LHCN-M2 (cell line): Measurements from ENCODE around the gene UCK1. TPM values are rescaled to one million over a fixed set of nuclear protein-coding genes. Genes with fewer than 3 reads are reported as not detected.

Experiments used
- DNase-seq: peaks from one replicate; pipeline ENCODE4 v3.0.0-alpha.2; 2012; ENCODE audit warnings: low read depth
- total RNA-seq: library from RNA; depleted of rRNA; stranded (reverse); fragments of >200 nt; gene quantifications from 2 replicates; pipeline ENCODE4 v1.2.3, GENCODE V29; 2014

UCK1 gene
- total RNA-seq, 1 experiment from 2014 or later = 44.1 TPM

DNA sequence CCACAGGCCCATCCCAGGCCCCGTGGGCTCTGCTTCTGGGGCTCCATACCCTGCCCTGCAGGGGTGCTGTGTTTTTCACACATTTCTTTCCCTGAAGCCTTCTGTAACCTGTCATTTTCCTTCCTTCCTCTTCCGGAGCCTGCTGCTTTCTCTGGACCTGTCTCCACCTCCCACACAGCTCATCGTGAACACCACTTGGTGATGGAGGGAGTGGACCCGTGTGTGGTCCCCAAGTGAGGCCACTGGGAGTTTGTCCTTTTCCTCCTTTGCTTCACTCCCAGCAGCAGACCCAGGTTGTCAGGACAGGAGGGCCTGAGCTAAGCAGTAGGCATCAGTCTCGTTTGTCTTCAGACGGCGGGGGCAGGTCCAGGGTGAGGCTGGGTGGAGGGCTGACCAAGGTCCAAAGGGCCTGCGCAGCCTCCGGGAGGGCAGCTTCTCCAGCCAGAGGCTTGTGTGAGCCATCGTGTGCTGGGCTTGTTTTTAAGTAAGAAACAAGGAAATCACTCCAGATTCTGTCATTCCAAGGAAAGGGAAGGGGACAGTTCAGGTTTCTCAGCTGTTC, 34.1 kb downstream of the UCK1 start:
- no peak for DNase-seq

DNA sequence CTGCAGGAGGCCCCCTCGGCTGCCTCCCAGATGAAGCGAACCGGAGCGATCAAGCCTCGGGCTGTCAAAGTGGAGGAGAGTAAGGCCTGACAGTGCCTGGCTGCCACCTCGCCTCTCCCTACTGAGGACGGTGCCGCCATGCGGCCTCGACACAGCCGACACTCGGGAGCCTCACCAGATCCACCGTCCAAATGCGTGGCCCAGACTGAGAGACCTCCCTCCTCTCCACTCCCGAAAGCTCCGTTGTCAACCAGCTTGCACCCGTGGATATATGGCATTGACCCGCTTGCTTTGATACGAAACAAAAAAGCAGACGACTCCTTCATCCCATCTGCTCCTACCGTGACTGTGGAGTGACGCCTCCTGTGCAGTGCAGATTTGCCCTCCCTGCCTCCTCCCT, 35.3 kb downstream of the UCK1 start:
- DNase-seq = no peak

DNA sequence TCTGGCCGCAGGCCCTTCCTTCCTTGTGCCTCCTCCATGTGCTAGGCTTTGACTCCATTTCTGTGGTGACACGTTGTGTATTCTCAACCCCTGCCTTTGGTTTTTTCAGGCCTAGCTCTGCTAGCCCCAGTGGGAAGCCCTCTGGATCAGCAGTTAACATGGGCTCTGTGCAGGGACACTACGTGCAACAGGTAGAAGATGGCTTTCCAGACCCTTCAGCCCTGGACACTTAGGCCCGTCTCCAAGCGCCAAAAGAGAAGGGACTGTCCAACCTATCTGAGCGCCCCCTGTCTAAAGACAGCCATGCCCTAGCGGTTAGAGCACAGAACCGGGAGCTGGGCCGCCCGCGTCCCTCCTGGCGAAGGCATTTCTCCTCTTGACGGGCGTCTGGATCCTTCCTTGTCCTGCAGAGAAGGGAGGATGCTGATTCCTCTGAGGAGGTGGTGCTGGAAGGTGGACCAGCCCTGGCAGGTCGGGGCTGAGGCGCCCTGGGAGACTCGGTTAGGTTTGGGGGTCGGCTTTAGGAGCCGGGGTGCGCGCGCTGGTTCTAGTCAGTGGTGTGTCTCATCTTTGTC, 36.7 kb downstream of the UCK1 start:
- no peak for DNase-seq

DNA sequence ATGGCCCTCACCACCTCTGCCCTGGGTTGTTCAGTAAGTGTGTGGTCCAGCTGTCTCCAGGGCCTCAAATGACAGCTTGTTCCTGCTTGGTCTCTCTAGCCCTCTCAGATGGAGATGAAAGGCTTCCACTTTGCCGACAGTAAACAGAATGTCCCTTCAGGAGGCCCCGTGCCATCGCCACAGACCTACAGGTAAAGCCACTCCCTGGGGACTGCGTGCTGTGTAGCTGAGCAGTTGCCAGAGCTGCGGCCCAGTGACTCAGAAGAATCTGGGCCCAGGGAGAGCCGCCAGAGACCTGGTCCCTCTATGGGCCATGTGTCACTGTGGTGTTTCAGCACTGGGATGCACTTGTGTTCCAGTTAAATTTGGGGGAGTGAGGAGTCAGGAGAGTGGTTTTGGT, 39.0 kb downstream of the UCK1 start:
- no peak for DNase-seq

DNA sequence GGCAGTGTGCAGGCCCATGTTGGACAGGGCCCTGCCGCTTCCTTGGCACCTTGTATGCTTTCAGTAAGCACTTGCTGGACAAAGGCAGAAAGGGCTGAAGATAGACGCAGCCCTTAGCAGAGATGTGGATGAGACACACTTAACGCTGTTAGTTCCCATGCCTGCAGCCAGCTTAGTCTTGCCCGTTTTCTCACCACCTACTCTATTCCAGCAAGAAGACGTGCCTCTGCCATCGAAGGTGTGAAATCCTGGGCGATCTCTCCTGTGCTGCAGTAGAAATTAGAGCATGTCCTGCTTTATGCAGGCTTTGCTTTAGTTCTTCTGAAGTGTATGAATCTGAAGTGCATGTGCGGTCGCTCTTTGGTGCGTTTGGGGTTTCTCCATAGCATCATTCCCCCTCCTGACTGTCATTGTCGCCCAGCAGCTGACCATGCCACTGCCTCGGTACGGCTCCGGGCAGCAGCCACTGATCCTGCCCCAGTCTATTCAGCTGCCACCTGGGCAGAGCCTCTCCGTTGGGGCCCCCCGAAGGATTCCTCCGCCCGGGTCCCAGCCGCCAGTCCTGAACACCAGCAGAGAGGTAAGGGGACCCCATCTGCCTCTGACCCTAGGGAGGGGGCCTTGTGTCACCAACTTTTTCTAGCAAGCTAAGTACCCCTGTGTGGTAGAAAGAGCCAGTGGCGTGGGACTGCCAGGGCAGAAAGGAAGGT, 39.9 kb downstream of the UCK1 start:
- DNase-seq = no peak

DNA sequence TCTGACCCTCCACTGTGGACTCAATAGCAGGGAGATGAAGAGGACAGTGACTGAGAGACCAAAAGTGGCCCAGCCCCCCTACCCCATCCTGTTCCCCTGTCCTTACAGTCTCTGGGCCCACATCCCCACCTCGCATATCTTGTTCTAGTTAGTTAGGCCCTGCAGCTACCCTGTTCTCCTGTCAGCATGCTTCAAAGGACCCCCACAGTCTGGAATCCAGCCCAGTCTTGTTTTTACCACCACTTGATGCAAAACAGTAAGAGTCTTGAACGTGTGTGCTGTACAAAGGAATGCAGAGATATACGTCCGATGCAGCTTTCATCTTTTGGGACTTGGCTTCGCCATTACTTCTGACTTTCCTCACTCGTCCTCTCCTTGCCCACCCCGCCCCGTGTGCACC, 40.5 kb downstream of the UCK1 start:
- DNase-seq = no peak

DNA sequence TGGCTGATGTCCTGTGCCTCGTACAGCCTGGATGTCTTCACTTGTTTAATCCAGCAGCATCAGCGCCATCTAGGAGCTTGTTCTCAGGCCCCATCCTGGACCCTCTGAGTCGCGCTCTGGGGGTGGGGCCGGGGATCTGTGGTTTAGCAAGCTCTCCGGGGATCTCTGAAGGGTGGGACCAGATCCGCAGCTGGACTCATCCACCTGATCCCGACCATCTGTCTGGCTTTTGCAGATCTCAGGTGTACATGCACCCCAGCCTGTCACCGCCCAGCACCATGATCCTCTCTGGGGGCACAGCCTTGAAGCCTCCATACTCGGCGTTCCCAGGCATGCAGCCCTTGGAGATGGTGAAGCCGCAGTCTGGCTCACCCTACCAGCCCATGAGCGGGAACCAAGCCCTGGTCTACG, 43.4 kb downstream of the UCK1 start:
- peak; percentile 49 for DNase-seq

DNA sequence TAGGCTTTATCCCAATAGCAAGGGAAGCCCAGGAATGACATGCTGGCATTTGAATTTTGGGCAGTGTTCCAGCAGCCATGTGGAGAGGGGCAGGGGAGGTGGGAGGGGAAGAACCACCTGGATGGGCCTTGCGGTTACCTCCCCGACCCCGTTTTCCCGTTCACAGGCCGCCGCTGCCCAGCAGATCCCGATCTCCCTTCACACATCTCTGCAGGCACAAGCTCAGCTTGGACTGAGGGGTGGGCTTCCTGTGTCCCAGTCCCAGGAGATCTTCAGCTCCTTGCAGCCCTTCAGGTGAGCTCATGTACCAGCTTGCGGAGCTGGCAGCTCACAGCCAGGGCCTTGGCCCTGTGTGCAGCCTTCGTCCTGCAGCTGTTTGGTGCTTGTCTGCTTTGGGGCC, 44.1 kb downstream of the UCK1 start:
- DNase-seq = no peak

DNA sequence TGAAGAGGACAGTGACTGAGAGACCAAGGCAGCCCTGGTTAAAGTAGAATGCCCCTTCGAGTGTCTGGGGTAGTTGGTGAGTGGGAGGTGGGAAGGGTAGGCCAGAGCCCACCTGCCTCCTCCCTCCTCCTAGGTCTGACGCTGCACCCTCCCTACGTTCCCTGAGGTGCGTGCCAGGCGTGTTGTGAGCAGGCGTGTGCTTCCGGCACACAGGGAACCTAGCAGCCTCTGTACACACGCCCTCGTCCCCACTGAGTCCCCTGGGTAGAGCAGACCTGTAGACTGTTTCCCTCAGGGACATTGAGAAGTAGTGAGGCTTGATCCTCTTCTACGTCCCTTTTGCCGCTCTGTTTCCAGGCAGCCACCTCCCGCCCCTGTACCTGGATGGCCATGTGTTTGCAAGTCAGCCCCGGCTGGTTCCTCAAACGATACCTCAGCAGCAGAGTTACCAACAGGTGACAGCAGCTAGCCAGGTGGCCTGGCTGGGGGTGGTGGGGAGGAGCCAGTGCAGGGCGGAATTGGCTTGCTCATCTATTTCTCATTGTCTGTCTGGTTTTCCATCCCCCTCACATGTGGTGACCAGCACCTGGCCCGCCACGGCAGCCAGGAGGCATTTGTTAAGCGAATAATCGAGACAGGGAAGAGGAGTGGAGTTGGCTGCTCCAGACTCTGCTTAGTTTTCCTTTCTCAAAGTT, 45.2 kb downstream of the UCK1 start:
- no peak for DNase-seq

DNA sequence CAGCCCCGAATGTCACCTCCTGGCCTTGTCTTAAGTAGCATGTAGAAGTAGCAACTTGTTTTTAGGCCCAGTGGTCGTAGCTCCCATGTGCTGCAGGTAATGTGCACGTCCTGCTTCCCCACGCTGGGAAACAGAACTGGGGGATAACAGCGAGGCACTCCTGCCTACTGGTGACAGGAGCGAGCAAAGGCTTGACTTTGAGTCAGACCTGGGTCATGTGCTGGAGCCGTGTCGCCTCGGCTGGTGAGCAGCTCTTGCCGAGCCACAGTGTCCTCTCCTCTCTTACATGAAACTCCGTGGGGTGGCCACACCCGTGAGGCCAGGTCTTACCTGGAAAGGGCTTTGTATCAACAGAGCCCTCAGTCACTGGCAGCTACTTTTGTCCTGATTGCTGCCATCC, 45.9 kb downstream of the UCK1 start:
- no peak for DNase-seq

DNA sequence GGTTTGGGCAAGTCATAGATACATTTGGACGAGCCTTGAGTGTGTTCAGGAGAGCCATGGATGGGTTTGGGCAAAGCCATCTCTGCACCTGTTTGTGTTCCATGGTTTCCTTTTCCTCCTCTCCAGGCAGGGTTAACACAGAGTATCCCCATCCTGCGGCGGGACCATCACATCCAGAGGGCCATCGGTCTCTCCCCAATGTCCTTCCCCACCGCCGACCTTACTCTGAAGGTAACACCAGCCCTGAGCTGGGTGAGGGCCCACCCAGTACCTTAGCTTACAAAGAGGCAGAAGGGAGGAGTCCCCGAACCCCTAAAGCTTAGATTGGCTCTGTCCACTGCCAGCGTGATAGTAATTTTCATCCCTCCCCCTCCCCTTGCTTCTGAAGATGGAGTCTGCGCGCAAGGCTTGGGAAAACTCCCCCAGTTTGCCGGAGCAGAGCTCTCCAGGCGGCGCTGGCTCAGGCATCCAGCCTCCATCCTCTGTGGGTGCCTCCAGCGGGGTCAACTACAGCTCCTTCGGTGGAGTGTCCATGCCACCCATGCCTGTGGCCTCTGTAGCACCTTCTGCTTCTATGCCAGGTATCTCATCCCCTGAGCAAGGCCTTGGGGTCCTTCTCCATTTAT, 46.4 kb downstream of the UCK1 start:
- DNase-seq = no peak

DNA sequence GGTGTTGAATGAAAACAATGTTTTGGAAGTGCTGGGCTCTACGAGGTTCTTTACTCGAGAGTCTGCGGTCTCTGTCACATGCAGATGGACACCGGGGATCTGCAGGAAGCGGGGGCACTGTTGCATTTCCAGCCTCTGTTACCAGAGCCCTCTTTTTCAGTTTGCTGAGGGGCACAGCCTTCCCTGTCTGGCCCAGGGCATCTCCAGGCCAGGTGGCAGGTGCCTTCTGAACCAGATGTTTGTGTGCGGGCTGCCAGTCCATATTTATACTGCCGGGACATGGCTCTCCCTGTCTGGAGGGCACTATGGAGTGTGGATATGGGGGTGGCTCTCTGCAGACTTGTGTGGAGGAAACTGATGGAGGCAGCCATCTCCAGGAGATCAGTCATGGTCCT, 47.0 kb downstream of the UCK1 start:
- no peak for DNase-seq

DNA sequence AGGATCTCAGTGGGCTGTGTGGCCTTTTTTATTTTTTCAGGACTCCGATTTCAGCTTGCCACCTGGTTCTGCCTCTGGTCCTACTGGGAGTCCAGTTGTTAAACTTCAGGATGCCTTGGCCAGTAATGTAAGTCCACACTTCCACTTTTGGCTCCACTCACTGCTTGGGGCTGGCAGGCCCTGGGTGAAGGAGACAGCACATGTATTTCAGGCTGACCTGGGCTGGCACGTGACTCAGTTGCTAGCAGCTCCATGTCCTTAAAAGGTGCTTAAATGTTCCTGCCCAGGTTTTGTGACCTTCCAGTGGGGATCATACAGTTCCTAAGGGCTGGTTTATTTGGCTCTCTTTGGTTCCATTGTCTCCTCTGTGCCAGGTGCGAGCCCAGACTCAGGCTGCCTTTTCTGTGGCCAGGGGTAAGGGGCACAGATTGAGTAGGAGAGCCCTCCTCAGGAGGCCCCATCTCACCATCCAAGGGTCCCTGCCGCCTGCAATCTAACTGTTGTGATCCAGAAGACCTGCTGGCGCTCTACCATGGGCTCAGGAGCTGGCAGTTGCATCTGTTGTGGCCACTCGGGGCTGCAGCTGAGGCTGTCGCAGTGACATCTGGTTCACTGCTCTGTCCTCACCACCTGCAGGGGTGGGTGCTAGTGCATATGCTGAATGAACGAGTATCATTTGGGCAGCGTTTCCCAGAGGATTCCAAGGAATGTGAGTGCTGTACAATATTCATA, 47.6 kb downstream of the UCK1 start:
- no peak for DNase-seq

DNA sequence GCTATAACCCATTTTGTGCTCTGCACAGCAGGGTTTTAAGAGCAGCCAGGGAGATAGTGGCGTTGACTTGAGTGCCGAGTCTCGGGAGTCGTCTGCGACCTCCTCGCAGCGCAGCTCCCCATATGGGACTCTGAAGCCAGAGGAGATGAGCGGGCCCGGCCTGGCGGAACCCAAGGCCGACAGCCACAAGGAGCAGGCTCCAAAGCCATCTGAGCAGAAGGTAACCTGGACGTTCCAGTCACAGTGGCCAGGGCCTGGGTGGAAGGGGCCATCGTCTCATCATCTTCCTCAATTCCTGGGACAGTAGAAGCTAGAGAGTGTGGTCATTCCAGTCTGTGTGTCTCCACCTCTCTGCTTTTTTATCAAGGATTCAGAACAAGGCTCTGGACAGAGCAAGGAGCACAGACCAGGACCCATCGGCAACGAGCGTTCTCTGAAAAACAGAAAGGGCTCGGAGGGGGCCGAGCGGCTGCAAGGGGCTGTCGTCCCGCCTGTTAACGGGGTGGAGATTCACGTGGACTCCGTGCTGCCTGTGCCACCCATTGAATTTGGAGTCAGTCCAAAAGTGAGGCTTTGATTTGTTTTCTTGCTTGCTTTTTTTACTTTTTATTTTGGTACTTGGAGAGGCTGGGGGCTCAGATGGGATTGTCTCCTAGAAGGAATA, 48.6 kb downstream of the UCK1 start:
- no peak for DNase-seq

DNA sequence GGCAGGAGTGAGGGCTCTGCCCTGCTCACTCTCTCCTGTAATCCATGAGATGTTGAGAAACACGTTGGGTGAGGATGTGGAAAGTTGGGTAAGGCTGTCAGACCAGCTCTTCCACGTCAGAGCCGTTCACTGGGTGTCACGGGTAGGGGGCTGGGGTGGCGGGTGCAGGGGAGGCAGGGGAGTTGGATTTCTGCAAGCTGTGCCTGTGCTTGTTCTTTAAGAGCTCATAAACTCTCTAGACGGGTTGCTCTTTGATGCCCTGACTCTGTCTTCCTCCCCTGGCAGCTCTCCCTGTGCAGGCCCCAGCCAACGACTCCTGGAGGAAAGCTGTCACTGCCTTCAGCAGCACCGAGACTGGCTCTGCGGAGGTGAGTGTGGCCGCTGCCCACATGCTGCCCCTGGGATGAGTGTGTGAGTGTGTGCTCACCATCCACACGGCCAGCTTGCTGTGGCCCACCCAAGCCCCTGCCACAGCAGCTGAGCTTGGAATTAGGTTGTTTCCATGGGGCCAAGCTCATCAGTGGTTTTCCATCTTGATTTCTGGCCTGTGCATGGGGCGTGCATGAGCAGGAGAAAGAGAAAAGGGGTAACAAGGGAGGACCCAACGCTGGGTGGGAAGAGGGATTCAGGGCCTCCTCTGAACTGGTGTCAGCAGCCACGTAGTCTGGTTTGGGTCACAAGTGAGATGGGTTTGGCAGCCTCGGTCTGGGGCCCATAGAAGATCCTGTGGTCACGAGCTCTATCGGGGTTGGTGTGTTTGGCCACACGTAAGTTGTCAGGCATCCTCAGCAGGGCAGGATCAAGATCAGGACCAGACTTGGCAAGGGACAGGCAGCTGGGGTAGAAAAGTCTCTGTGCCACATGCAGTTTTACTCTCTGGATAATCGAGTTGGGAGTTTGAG, 49.4 kb downstream of the UCK1 start:
- DNase-seq = no peak

DNA sequence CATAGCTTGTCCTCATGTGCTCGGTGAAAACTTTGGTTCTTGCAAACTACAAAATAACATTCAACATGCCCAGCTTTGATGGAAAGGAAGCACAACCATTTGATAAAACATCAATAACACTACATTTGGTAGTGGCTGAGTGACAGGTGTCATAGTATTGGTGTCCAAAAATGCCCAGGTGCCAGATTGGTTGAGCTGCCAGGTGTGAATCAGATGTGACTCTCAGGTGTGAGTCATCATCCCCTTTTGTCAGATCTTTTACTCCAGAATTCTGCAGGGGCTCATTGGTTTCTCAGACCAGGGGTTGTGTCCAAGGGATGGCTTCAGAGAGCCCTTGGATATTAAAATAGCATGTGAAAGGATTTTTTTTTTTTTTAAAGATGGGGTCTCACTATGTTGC, 50.8 kb downstream of the UCK1 start:
- DNase-seq = no peak

DNA sequence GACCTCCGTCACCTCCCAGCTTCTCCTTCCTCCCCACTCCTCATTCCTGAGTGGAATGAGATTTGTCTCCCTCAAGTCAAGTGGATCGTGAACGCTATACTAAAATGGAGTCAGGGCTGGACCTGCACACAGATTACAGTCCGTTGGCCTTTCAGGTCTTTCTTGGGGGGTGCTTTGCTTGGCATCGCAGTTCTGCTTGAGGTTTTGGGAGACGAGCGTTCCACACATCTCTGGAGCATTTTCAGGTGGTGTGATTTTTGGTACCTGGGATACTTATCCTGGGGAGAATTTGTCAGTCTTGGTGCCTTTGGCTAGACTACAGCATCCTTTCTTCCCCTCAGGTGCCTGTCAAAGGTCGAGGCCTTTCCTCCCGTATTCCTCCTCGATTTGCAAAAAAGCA, 52.2 kb downstream of the UCK1 start:
- DNase-seq = no peak

DNA sequence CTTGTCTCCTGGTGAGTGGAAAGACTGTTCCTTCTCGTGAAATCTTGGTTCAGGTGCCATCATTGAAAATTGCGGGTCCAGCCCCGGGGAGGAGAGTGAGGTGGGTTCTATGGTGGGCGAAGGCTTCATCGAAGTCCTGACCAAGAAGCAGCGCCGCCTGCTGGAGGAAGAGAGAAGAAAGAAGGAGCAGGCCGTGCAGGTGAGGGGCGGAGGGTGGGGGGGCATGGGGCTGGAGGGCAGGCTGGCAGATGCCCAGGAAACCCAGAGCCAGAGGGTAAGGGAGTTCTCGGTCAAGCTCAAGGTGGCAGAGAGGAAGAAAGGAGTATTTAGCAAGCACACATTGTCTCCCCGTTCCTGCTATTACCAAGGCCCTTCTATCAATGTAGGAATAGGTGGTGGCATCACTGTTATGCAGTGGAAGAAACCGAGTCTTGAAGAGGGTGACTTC, 52.6 kb downstream of the UCK1 start:
- DNase-seq = peak; percentile 16

DNA sequence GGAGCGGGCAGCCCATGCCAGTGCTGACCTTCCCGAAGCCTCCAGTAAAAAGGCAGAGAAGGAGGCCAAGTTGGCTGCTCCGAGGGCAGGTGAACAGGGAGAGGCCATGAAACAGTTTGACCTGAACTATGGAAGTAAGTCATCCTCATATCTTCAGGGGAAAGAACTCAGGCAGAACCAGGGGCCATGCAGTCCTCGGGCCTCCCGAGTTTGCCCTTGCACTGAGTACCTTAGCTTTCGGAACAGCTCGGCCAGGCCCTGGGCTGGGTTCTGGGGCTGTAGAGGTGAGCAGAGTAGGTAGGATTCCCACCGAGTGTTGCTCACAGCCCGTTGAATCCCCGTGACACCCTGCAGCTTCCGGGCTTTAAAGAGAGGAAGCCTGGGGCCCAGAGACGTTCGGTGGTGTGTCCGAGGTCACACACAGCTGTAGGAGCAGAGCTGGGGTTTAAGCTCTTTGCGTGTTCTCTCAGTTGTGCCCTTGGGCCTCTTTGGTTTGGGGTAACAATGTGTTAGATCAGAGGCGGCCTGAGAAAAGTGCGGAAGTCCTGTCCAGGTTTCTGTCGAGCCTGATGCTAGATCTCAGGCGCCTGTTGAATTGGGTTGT, 53.1 kb downstream of the UCK1 start:
- DNase-seq = no peak

DNA sequence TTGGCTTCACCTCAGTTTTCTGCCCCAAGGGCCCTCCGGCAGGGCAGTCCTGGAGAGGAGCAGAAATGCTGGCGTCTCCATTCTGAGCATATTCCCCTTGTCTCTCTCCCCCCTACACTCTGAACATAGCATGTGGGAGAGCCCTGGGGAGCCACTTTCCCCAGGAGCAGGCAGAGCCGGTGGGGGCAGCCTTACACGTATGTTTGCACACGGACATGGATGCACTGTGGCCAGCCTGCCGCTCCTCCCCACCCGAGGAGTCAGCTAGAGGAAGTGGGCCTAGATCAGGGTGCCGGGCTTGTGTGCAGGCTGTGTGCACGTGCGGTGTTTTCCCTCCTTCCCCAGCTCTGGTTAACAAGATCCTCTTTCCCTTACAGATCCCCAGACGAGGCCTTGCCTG, 53.7 kb downstream of the UCK1 start:
- DNase-seq = no peak
